Neural cell (in vitro differentiated cells): ENCODE results near the gene METTL24. TPM values are rescaled to one million over a fixed set of nuclear protein-coding genes. Genes with fewer than 3 reads are reported as not detected.

Experiments used
- H2AFZ ChIP-seq: fragments of 200-600, 300-800 bp; sonication (generic), shearing (Covaris generic); 2 replicates; pipeline ENCODE4 v1.6.0; 2014; ENCODE audit warnings: low read depth, mild to moderate bottlenecking, antibody characterized with exemption, low read length, moderate library complexity
- H3F3A ChIP-seq: fragments of 200-600 bp; shearing (Covaris generic); 2 replicates; pipeline ENCODE4 v1.6.1; 2016; ENCODE audit warnings: mild to moderate bottlenecking, moderate library complexity, mixed read lengths, antibody characterized with exemption, low read length; ENCODE audit not compliant: insufficient read depth, poor library complexity, severe bottlenecking
- H3K27ac ChIP-seq: fragments of 200-600, 300-800 bp; sonication (generic), shearing (Covaris generic); 2 replicates; pipeline ENCODE4 v1.5.1; 2014; ENCODE audit warnings: mild to moderate bottlenecking, low read length, moderate library complexity
- H3K27me3 ChIP-seq: fragments of 300-800, 200-600 bp; sonication (generic), shearing (Covaris generic); 2 replicates; pipeline ENCODE4 v1.6.0; 2014; ENCODE audit warnings: mild to moderate bottlenecking, low read depth, low read length, moderate library complexity; ENCODE audit not compliant: insufficient read depth
- H3K36me3 ChIP-seq: fragments of 300-800, 200-600 bp; sonication (generic), shearing (Covaris generic); 2 replicates; pipeline ENCODE4 v1.5.1; 2014; ENCODE audit warnings: mild to moderate bottlenecking, antibody characterized with exemption, low read length, moderate library complexity; ENCODE audit not compliant: insufficient read depth
- H3K4me2 ChIP-seq: fragments of 300-800, 200-600 bp; sonication (generic), shearing (Covaris generic); 2 replicates; pipeline ENCODE4 v1.6.0; 2014; ENCODE audit warnings: mild to moderate bottlenecking, low read length
- H3K4me3 ChIP-seq: fragments of 300-800, 200-600 bp; sonication (generic), shearing (Covaris generic); 2 replicates; pipeline ENCODE4 v1.5.1; 2014; ENCODE audit warnings: mild to moderate bottlenecking, low read length, moderate library complexity
- H3K79me2 ChIP-seq: fragments of 200-600 bp; shearing (Covaris generic); replicated peaks from 2 replicates; pipeline ENCODE4 v1.6.0; 2014; ENCODE audit warnings: mild to moderate bottlenecking, low read length, moderate library complexity; ENCODE audit not compliant: insufficient read depth
- H3K9ac ChIP-seq: fragments of 300-800, 200-600 bp; sonication (generic), shearing (Covaris generic); 2 replicates; pipeline ENCODE4 v1.6.1; 2016; ENCODE audit warnings: mild to moderate bottlenecking, low read length, mixed read lengths
- H3K9me2 ChIP-seq: fragments of 200-600 bp; shearing (Covaris generic); 2 replicates; pipeline ENCODE4 v1.6.1; 2016; ENCODE audit warnings: mild to moderate bottlenecking, low read length, mixed read lengths; ENCODE audit not compliant: insufficient read depth
- H3K9me3 ChIP-seq: fragments of 200-600, 300-800 bp; sonication (generic), shearing (Covaris generic); 2 replicates; pipeline ENCODE4 v1.6.1; 2016; ENCODE audit warnings: mild to moderate bottlenecking, mixed run types, low read length, moderate library complexity, mixed read lengths
- H4K20me1 ChIP-seq: fragments of 200-600 bp; shearing (Covaris generic); 2 replicates; pipeline ENCODE4 v1.6.1; 2016; ENCODE audit warnings: mild to moderate bottlenecking, mixed run types; ENCODE audit not compliant: insufficient read depth
- CTCF ChIP-seq: fragments of 450-650 bp; IDR thresholded peaks from 2 replicates; pipeline ENCODE4 v1.5.1; 2014; ENCODE audit warnings: antibody characterized with exemption, mild to moderate bottlenecking, moderate library complexity; ENCODE audit not compliant: poor library complexity, severe bottlenecking
- EP300 ChIP-seq: fragments of 450-650 bp; conservative IDR thresholded peaks from 2 replicates; pipeline ENCODE4 v1.6.1; 2014; ENCODE audit warnings: antibody characterized with exemption, mild to moderate bottlenecking, moderate library complexity; ENCODE audit not compliant: poor library complexity, severe bottlenecking
- EZH2 ChIP-seq: fragments of 200-600, 300-800 bp; shearing (Covaris generic), sonication (generic); IDR thresholded peaks from 2 replicates; pipeline ENCODE4 v1.6.1; 2014; ENCODE audit warnings: antibody characterized with exemption, low read length, borderline replicate concordance, mild to moderate bottlenecking; ENCODE audit not compliant: insufficient read depth, poor library complexity, severe bottlenecking
- MXI1 ChIP-seq: fragments of 450-650 bp; conservative IDR thresholded peaks from 2 replicates; pipeline ENCODE4 v1.6.1; 2014; ENCODE audit warnings: antibody characterized with exemption, mild to moderate bottlenecking; ENCODE audit not compliant: poor library complexity, severe bottlenecking
- POLR2AphosphoS5 ChIP-seq: IDR thresholded peaks from 2 replicates; pipeline ENCODE4 v1.6.1; 2012
- RAD21 ChIP-seq: fragments of 450-650 bp; conservative IDR thresholded peaks from 2 replicates; pipeline ENCODE4 v1.6.1; 2014; ENCODE audit warnings: antibody characterized with exemption, mild to moderate bottlenecking, moderate library complexity
- REST ChIP-seq: IDR thresholded peaks from 2 replicates; pipeline ENCODE4 v1.6.1; 2012; ENCODE audit warnings: borderline replicate concordance
- SMC3 ChIP-seq: fragments of 450-650 bp; conservative IDR thresholded peaks from 2 replicates; pipeline ENCODE4 v1.6.1; 2014; ENCODE audit warnings: antibody characterized with exemption, mild to moderate bottlenecking, moderate library complexity; ENCODE audit not compliant: poor library complexity
- TAF1 ChIP-seq: IDR thresholded peaks from 2 replicates; pipeline ENCODE4 v1.6.1; 2012; ENCODE audit warnings: low read depth
- polyA plus RNA-seq: library from polyadenylated mRNA; depleted of rRNA; stranded (reverse); fragments of >200 nt; gene quantifications from 2 replicates; pipeline ENCODE4 v1.2.3, GENCODE V29; 2014

The METTL24 gene
- polyA plus RNA-seq, 1 donor from 2014 or later: not detected

GRCh38 chr6:110369066-110369465 is 10.9 kb upstream of the METTL24 start:
- H4K20me1 ChIP-seq: no peaks in the 10 kb centered on the region
- H3K4me2 ChIP-seq: no peak overlapping the region
- TF ChIP-seq SMC3 (no peak), TAF1 (no peak), REST (no peak), POLR2AphosphoS5 (no peak), MXI1 (no peak), CTCF (no peak), RAD21 (no peak), EP300 (no peak), EZH2 (no peak)
- H3K79me2 ChIP-seq: no peaks in the 10 kb centered on the region
- H3F3A ChIP-seq: no peaks in the 10 kb centered on the region
- no peak overlapping the region for H2AFZ ChIP-seq
- H3K9ac ChIP-seq: no peak overlapping the region
- H3K4me3 ChIP-seq: peak overlapping the region; percentile 29
- peak overlapping the region; percentile 19 for H3K27ac ChIP-seq
- H3K9me3 ChIP-seq: no peaks in the 10 kb centered on the region
- no peaks in the 10 kb centered on the region for H3K9me2 ChIP-seq
- no peaks in the 10 kb centered on the region for H3K36me3 ChIP-seq
- H3K27me3 ChIP-seq: no peaks in the 10 kb centered on the region

GRCh38 chr6:110368284-110368683 is 10.1 kb upstream of the METTL24 start:
- TF ChIP-seq EP300: no peak
- no peak for TF ChIP-seq TAF1
- TF ChIP-seq RAD21: no peak
- TF ChIP-seq POLR2AphosphoS5: no peak
- TF ChIP-seq EZH2: no peak
- no peak for TF ChIP-seq CTCF
- TF ChIP-seq REST: no peak
- no peak for TF ChIP-seq SMC3
- TF ChIP-seq MXI1: no peak
- H3K36me3 ChIP-seq: no peaks in the 10 kb centered on the region
- no peaks in the 10 kb centered on the region for H3K9me2 ChIP-seq
- H4K20me1 ChIP-seq: no peaks in the 10 kb centered on the region
- H3K79me2 ChIP-seq: no peaks in the 10 kb centered on the region
- no peak overlapping the region for H3K4me3 ChIP-seq
- no peaks in the 10 kb centered on the region for H3K27me3 ChIP-seq
- H3K9ac ChIP-seq: no peak overlapping the region
- no peaks in the 10 kb centered on the region for H3F3A ChIP-seq
- H3K4me2 ChIP-seq: no peak overlapping the region
- no peaks in the 10 kb centered on the region for H3K9me3 ChIP-seq
- no peak overlapping the region for H2AFZ ChIP-seq
- no peak overlapping the region for H3K27ac ChIP-seq
